Upper lobe of right lung (tissue), 1 donor: ENCODE results near the gene CHCHD6. TPM values are rescaled to one million over a fixed set of nuclear protein-coding genes. Genes with fewer than 3 reads are reported as not detected.

ENCODE experiments used
- ATAC-seq: fragments of 200-7000 bp; cut with Tn5 transposase; one replicate; pipeline ENCODE4 v1.9.1; 2020; ENCODE audit warnings: mild to moderate bottlenecking, moderate library complexity
- DNase-seq: peaks from one replicate; pipeline ENCODE4 v3.0.0-alpha.2; 2020
- H3K27ac ChIP-seq: fragments of 200-600 bp; one replicate; pipeline ENCODE4 v1.8.0; 2022
- H3K27me3 ChIP-seq: fragments of 200-600 bp; one replicate; pipeline ENCODE4 v1.8.0; 2022; ENCODE audit warnings: mild to moderate bottlenecking
- H3K36me3 ChIP-seq: fragments of 200-600 bp; one replicate; pipeline ENCODE4 v1.8.0; 2022
- H3K4me1 ChIP-seq: fragments of 200-600 bp; one replicate; pipeline ENCODE4 v1.8.0; 2022
- H3K4me3 ChIP-seq: fragments of 200-600 bp; one replicate; pipeline ENCODE4 v1.8.0; 2022; ENCODE audit warnings: mild to moderate bottlenecking
- H3K9me3 ChIP-seq: fragments of 200-600 bp; one replicate; pipeline ENCODE4 v1.8.0; 2022
- CTCF ChIP-seq: fragments of 200-600 bp; IDR thresholded peaks from one replicate; pipeline ENCODE4 v1.8.0; 2022; ENCODE audit warnings: antibody characterized with exemption
- intact Hi-C: fragments of 100-400 bp; cut with DNase I; formaldehyde crosslinking; loops from one replicate; pipeline ENCODE4 v1.11.0; 2022
- long read RNA-seq: library from polyadenylated mRNA; unstranded; transcript quantifications from one replicate; pipeline ENCODE4 v2.0.0, GENCODE V29; 2021
- total RNA-seq: library from RNA; stranded (reverse); fragmentation: NEBNext Ultra II Directional; extraction: Animal tissue kit (Norgen Biotek cat#: 25700); gene quantifications from one replicate; pipeline ENCODE4 v1.2.1, GENCODE V29; 2021
- donor health status: DM: no; HTN: yes; CAD: no; lungs with severe emphysema.

CHCHD6 gene, protein sequence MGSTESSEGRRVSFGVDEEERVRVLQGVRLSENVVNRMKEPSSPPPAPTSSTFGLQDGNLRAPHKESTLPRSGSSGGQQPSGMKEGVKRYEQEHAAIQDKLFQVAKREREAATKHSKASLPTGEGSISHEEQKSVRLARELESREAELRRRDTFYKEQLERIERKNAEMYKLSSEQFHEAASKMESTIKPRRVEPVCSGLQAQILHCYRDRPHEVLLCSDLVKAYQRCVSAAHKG
- total RNA-seq: 17.1 TPM
- long read RNA-seq, transcript CHCHD6-201 (8 exons, 1,006 nt): major isoform, 8 of 14 reads
- long read RNA-seq, partial matches to known transcripts: 1 of 14 reads
- long read RNA-seq, other reads (novel, unspliced or antisense): 5 of 14 reads

DNA sequence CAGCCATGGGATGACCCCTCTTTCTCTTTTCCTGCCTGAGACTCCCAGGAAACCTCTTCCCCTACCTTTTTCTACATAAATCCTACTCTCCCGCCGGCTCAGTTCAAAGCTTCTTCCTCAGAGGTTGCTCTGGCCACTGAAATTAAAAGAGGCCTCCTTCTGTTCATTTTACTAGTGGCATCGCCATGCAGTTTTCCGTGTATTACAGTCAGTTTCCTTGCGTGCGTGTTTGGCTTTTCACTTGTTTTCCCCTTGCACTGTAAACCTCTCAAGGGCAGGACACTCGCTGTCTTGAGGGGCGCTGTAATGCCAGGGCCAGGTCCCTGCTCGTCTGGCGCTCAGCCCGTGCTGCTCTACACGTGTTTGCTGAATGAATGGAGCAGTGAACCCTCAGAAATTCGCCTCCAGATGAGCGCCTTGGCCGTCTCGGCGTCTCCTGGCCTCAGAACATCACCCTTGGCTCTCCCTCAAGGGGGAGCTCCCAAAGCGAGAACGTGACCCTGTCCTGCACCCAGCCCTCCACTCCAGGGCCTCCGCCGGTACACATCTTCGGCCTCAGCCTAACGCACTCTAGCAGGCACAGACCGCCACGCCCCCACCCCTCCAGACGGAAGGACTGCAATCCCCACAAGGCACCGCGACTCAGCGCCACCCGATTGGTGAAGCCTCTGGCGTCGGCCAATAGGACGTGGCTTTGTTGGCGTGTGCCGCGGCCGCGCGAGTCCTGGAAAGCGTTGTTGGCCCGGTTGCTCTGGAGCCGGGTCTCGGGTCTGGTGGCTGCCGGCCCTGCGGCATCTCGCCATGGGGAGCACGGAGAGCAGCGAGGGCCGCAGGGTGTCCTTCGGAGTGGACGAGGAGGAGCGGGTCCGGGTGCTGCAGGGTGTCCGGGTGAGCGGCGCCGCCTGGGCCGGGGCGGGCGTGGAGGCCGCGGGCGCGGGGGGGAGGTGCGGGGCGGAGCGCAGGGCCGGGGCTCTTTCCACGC lies at the start of gene CHCHD6:
CHCHD6 (plus strand) TSS at position 729 of the 982 bp plus-strand sequence; CDS start at position 802, 73 bp downstream.
- TF ChIP-seq CTCF: no peak
- H3K4me1 ChIP-seq: peaks cover 6% of the 10 kb centered on the region
- no peaks in the 10 kb centered on the region for H3K9me3 ChIP-seq
- ATAC-seq (peak; percentile 100), DNase-seq (peak; percentile 97)
- peak within 1 kb of the TSS; percentile 80 for H3K4me3 ChIP-seq
- no peaks in the 10 kb centered on the region for H3K36me3 ChIP-seq
- H3K27ac ChIP-seq: no peak within 1 kb of the TSS
- intact Hi-C loops: no loop called here
- H3K27me3 ChIP-seq: no peaks in the 10 kb centered on the region

DNA sequence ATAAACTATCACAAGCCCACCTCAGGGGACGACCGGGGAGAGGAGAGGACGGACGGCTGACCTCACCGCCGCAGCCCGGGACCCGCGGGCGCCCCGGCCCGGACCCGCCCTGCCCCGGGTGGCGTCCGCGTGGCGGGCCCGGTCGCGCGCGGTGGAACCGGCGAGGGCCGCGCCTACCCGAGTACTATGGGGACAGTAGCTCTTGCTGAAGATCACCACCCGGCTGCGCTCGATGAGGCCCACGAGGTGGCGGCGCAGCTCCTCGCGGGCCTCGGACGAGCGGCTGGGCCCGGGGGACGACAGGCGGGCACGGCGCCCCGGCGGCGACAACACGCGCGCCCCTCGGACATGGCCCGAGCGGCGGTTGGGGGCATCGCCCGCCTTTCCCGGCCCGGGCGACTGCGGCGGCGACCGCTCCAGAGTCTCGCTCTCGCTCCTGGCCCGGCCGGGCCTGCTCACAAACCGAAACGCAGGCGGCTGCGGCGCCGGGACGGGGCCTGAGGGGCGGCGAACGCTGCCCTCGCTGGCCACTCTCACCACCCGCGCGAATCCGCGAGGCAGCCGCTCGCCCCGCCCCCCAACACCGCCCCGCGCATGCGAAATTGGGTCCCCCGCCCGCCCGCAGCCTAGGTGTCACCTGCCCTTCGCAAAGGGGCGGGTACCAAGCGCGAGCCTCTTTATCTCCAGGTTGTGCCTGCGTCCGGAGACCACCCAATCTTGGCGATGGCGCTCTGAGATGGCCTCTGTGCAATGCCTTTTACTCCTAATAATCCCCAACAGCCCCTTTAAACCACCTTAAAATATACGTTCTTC lies 49.3 kb upstream of the CHCHD6 start, which contains the start of gene TXNRD3:
TXNRD3 (minus strand) TSS at position 554 of the 813 bp plus-strand sequence.
- intact Hi-C loops: no loop called here
- ATAC-seq (peak; percentile 97), DNase-seq (peak; percentile 95)
- Histone ChIP-seq H3K4me3 (peak within 1 kb of the TSS; percentile 71), H3K27me3 (no peaks in the 10 kb centered on the region), H3K36me3 (no peaks in the 10 kb centered on the region), H3K27ac (peak within 1 kb of the TSS; percentile 84), H3K4me1 (peaks cover 3% of the 10 kb centered on the region), H3K9me3 (no peaks in the 10 kb centered on the region)
- TF ChIP-seq CTCF: peak; percentile 8

DNA sequence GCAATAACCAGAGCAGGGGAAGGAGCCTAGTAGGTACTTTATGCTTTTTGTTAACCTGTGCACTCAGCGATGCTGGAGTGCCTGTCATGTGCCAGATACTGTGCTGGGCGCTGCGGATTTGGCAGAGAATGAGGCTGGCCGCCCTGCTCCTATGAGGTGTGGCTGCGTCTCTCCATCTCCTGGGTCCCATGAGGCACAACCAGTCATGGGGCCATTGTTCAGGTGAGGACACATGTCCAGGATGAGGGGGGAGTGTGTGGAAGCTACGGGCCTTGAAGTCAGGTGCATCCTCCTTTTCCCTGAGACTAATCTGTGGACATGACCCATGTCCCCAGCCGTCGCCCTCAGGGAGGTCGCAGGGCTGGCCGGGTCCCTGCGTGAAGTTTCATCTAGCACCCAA lies 48.2 kb upstream of the CHCHD6 start:
- no peak for ATAC-seq
- Histone ChIP-seq H3K4me1 (peaks cover 3% of the 10 kb centered on the region), H3K4me3 (no peak overlapping the region), H3K27me3 (peaks cover 7% of the 10 kb centered on the region), H3K9me3 (no peaks in the 10 kb centered on the region), H3K27ac (no peak overlapping the region), H3K36me3 (no peaks in the 10 kb centered on the region)
- no peak for TF ChIP-seq CTCF
- intact Hi-C loops: no loop called here
- DNase-seq: no peak

GRCh38 chr3:126656371-126657134 lies 47.5 kb upstream of the CHCHD6 start:
- Histone ChIP-seq H3K27me3 (peaks cover 12% of the 10 kb centered on the region), H3K4me1 (peaks cover 3% of the 10 kb centered on the region), H3K36me3 (no peaks in the 10 kb centered on the region), H3K4me3 (no peak overlapping the region), H3K27ac (no peak overlapping the region), H3K9me3 (no peaks in the 10 kb centered on the region)
- ATAC-seq: no peak
- DNase-seq: no peak
- no peak for TF ChIP-seq CTCF
- intact Hi-C loops: no loop called here
